Lung (tissue), 12 donors: ENCODE data around the gene AOC2. TPM values are rescaled to one million over a fixed set of nuclear protein-coding genes. Genes with fewer than 3 reads are reported as not detected.

Source experiments
- ATAC-seq: fragments of 200-7000 bp; cut with Tn5 transposase; one replicate; pipeline ENCODE4 v1.9.1; 2020; ENCODE audit warnings: moderate number of reproducible peaks; ENCODE audit not compliant: insufficient read depth, low FRiP score
- DNase-seq, 3 donors: peaks; one replicate each; pipeline ENCODE4 v3.0.0-alpha.2; 2013 to 2017
- H3K27ac ChIP-seq, 2 donors: one replicate each; pipeline ENCODE4 v1.5.1; 2013; ENCODE audit warnings: mild to moderate bottlenecking in 2 of 2, moderate library complexity in 2 of 2, control low read depth in 1 of 2, inconsistent platforms in 1 of 2, low read depth in 1 of 2, low read length in 1 of 2
- H3K27me3 ChIP-seq, 3 donors: one replicate each; pipeline ENCODE4 v1.5.1; 2013; ENCODE audit warnings: low read length in 2 of 3; ENCODE audit not compliant: control insufficient read depth in 3 of 3, insufficient read depth in 3 of 3
- H3K36me3 ChIP-seq, 4 donors: one replicate each; pipeline ENCODE4 v1.5.1; 2013; ENCODE audit warnings: low read length in 4 of 4, mild to moderate bottlenecking in 1 of 4, moderate library complexity in 1 of 4; ENCODE audit not compliant: control insufficient read depth in 4 of 4, insufficient read depth in 4 of 4
- H3K4me1 ChIP-seq, 5 donors: one replicate each; pipeline ENCODE4 v1.5.1; 2013; ENCODE audit warnings: low read length in 5 of 5, mild to moderate bottlenecking in 2 of 5, moderate library complexity in 1 of 5; ENCODE audit not compliant: control insufficient read depth in 5 of 5, insufficient read depth in 5 of 5
- H3K4me3 ChIP-seq: one replicate; pipeline ENCODE4 v1.5.1; 2013; ENCODE audit warnings: mild to moderate bottlenecking, control low read depth, moderate library complexity
- H3K9ac ChIP-seq, 2 donors: one replicate each; pipeline ENCODE4 v1.5.1; 2013; ENCODE audit warnings: low read length in 2 of 2, control low read depth in 1 of 2; ENCODE audit not compliant: insufficient read depth in 1 of 2
- H3K9me3 ChIP-seq, 4 donors: one replicate each; pipeline ENCODE4 v1.5.1; 2013; ENCODE audit warnings: low read length in 3 of 4, mild to moderate bottlenecking in 1 of 4, moderate library complexity in 1 of 4; ENCODE audit not compliant: control insufficient read depth in 4 of 4, insufficient read depth in 3 of 4
- CTCF ChIP-seq: IDR thresholded peaks from 2 replicates; pipeline ENCODE4 v1.5.1; 2012; ENCODE audit warnings: mild to moderate bottlenecking; ENCODE audit errors: control extremely low read depth, extremely low read depth
- WGBS, 2 donors: extraction: QIAGEN DNeasy Blood & Tissue Kit; methylation state at CpG; one replicate each; pipeline ENCODE4 v1.1.7; 2013; 5-methylcytosine and 5-hydroxymethylcytosine counted together
- polyA plus RNA-seq, 2 donors: library from polyadenylated mRNA; stranded (reverse); fragments of 200-250 nt; gene quantifications; one replicate each; pipeline ENCODE4 v1.2.1, GENCODE V29; 2013
- total RNA-seq, 2 donors: library from RNA; depleted of rRNA in 1 of 2; stranded (reverse); fragments of >200 nt in 1 of 2; gene quantifications; one replicate each; pipeline ENCODE4 v1.2.1, GENCODE V29; 2014 to 2021
- donor health status: control.
- donor health status: control.
- donor health status: Bipolar disorder and iron deficiency.
- donor health status: healthy.
- donor health status: DM: yes; HTN: yes; CAD: no.

Gene AOC2
- total and polyA plus RNA-seq, 4 donors, result 1.5 to 2.4 (median 1.6) TPM

GRCh38 chr17:42827472-42827871 is 16.9 kb upstream of the AOC2 start:
- no peaks in the 10 kb centered on the region for H3K27me3 ChIP-seq
- TF ChIP-seq CTCF, result no peak
- ATAC-seq (no peak), DNase-seq (no peak)
- no peak overlapping the region for H3K9ac ChIP-seq
- WGBS, 2 donors, result 91 to 93% methylated on average over 1 of the region's 1 CpG
- H3K4me3 ChIP-seq, result no peak overlapping the region
- H3K36me3 ChIP-seq, result no peaks in the 10 kb centered on the region
- H3K4me1 ChIP-seq, result peaks cover 3 to 16% (median 4%) of the 10 kb centered on the region in 5 donors
- no peak overlapping the region for H3K27ac ChIP-seq
- H3K9me3 ChIP-seq, result no peaks in the 10 kb centered on the region

GRCh38 chr17:42830971-42831370 is 13.4 kb upstream of the AOC2 start:
- Histone ChIP-seq H3K4me1 (peaks cover 0 to 18% (median 3%) of the 10 kb centered on the region in 5 donors), H3K27ac (no peak overlapping the region), H3K36me3 (peaks cover 0 to 7% (median 5%) of the 10 kb centered on the region in 4 donors), H3K4me3 (no peak overlapping the region), H3K9me3 (no peaks in the 10 kb centered on the region), H3K27me3 (no peaks in the 10 kb centered on the region), H3K9ac (no peak overlapping the region)
- DNase-seq (no peak), ATAC-seq (no peak)
- no peak for TF ChIP-seq CTCF

GRCh38 chr17:42832213-42832933 is 12.0 kb upstream of the AOC2 start:
- WGBS, 2 donors, result 54% methylated on average over 9 of the region's 9 CpGs
- no peaks in the 10 kb centered on the region for H3K27me3 ChIP-seq
- ATAC-seq (no peak), DNase-seq (no peak)
- peak overlapping the region; percentile 88 for H3K4me3 ChIP-seq
- H3K27ac ChIP-seq, result peak overlapping the region; percentile 90 to 93
- peaks cover 0 to 18% (median 3%) of the 10 kb centered on the region in 5 donors for H3K4me1 ChIP-seq
- no peak for TF ChIP-seq CTCF
- H3K36me3 ChIP-seq, result peaks cover 2 to 12% (median 5%) of the 10 kb centered on the region in 4 donors
- H3K9ac ChIP-seq, result peak overlapping the region; percentile 97
- no peaks in the 10 kb centered on the region for H3K9me3 ChIP-seq
